ENCODE measurements around the gene TMBIM6.

GRCh38 chr12:49805409-49805808 is 64.1 kb downstream of the TMBIM6 start:
- no peak for TF ChIP-seq CTCF (IDR thresholded peaks at IDR 0.05)
- TF ChIP-seq EZH2phosphoT487 (IDR thresholded peaks at IDR 0.05; ENCODE audit: borderline replicate concordance, low read depth): no peak
- TF ChIP-seq ZBTB33 (IDR thresholded peaks at IDR 0.05; ENCODE audit: borderline replicate concordance, low read depth): no peak

Data from SK-N-SH (cell line).